ENCODE measurements around the gene TIMM44. TPM values are rescaled to one million over a fixed set of nuclear protein-coding genes. Genes with fewer than 3 reads are reported as not detected.

Gene TIMM44
- total and polyA plus RNA-seq, 4 donors, result 17.7 to 35.8 (median 26.6) TPM

- no peak overlapping the region for H3K4me3 ChIP-seq (ENCODE audit: low read depth in 1 of 3, low read length in 3 of 3)
- no peak for TF ChIP-seq CTCF (IDR thresholded peaks at IDR 0.05; ENCODE audit: low read depth, low read length, missing input control)
- TF ChIP-seq FOXA1 (IDR thresholded peaks at IDR 0.05), result no peak
- peak in 1 of 2 donors; percentile 50 for TF ChIP-seq JUND (IDR thresholded peaks at IDR 0.05)
- peaks cover 18 to 39% (median 28%) of the 10 kb centered on the region in 4 donors for H3K36me3 ChIP-seq (ENCODE audit: control insufficient read depth in 4 of 4, insufficient read depth in 3 of 4, low read depth in 1 of 4, low read length in 3 of 4)
- WGBS, result 81% methylated on average over 23 of the region's 23 CpGs
- DNase-seq (ENCODE audit: low spot score), result no peak
- no peaks in the 10 kb centered on the region for H3K9me3 ChIP-seq (ENCODE audit: control insufficient read depth in 4 of 4, low read length in 3 of 4)
- no peak overlapping the region for H3K27ac ChIP-seq (ENCODE audit: low read depth in 1 of 2, low read length in 2 of 2)
- H3K9ac ChIP-seq (ENCODE audit: low read depth in 1 of 2, low read length in 2 of 2), result no peak overlapping the region
- H3K4me1 ChIP-seq (ENCODE audit: control insufficient read depth in 4 of 4, insufficient read depth in 4 of 4, low read length in 3 of 4), result peaks cover 2 to 32% (median 17%) of the 10 kb centered on the region in 4 donors
- H3K27me3 ChIP-seq (ENCODE audit: control insufficient read depth in 4 of 4, insufficient read depth in 4 of 4, low read length in 3 of 4), result no peaks in the 10 kb centered on the region
Measured at GRCh38 chr19:7986321-7987113, 43.1 kb upstream of the TIMM44 start.

GRCh38 chr19:7985481-7985911 is 42.0 kb upstream of the TIMM44 start:
- Histone ChIP-seq H3K36me3 (ENCODE audit: control insufficient read depth in 4 of 4, insufficient read depth in 3 of 4, low read depth in 1 of 4, low read length in 3 of 4) (peaks cover 14 to 29% (median 19%) of the 10 kb centered on the region in 4 donors), H3K4me1 (ENCODE audit: control insufficient read depth in 4 of 4, insufficient read depth in 4 of 4, low read length in 3 of 4) (peaks cover 6 to 38% (median 19%) of the 10 kb centered on the region in 4 donors), H3K9me3 (ENCODE audit: control insufficient read depth in 4 of 4, low read length in 3 of 4) (no peaks in the 10 kb centered on the region), H3K9ac (ENCODE audit: low read depth in 1 of 2, low read length in 2 of 2) (no peak overlapping the region), H3K27me3 (ENCODE audit: control insufficient read depth in 4 of 4, insufficient read depth in 4 of 4, low read length in 3 of 4) (no peaks in the 10 kb centered on the region), H3K27ac (ENCODE audit: low read depth in 1 of 2, low read length in 2 of 2) (no peak overlapping the region), H3K4me3 (ENCODE audit: low read depth in 1 of 3, low read length in 3 of 3) (no peak overlapping the region)
- DNase-seq (ENCODE audit: low spot score), result no peak
- WGBS, result 91% methylated on average over 7 of the region's 7 CpGs
- TF ChIP-seq EGR1 (IDR thresholded peaks at IDR 0.05; ENCODE audit: low read depth in 2 of 2) (no peak), ATF3 (IDR thresholded peaks at IDR 0.05) (no peak), FOXA1 (IDR thresholded peaks at IDR 0.05) (no peak), REST (IDR thresholded peaks at IDR 0.05) (no peak), FOXA2 (IDR thresholded peaks at IDR 0.05) (no peak), YY1 (IDR thresholded peaks at IDR 0.05) (no peak)

GRCh38 chr19:7983995-7984837 is 40.8 kb upstream of the TIMM44 start:
- DNase-seq (ENCODE audit: low spot score), result no peak
- Histone ChIP-seq H3K27ac (ENCODE audit: low read depth in 1 of 2, low read length in 2 of 2) (no peak overlapping the region), H3K4me3 (ENCODE audit: low read depth in 1 of 3, low read length in 3 of 3) (no peak overlapping the region), H3K9ac (ENCODE audit: low read depth in 1 of 2, low read length in 2 of 2) (no peak overlapping the region), H3K9me3 (ENCODE audit: control insufficient read depth in 4 of 4, low read length in 3 of 4) (no peaks in the 10 kb centered on the region), H3K4me1 (ENCODE audit: control insufficient read depth in 4 of 4, insufficient read depth in 4 of 4, low read length in 3 of 4) (peaks cover 16 to 51% (median 31%) of the 10 kb centered on the region in 4 donors), H3K36me3 (ENCODE audit: control insufficient read depth in 4 of 4, insufficient read depth in 3 of 4, low read depth in 1 of 4, low read length in 3 of 4) (peaks cover 11 to 20% (median 15%) of the 10 kb centered on the region in 4 donors), H3K27me3 (ENCODE audit: control insufficient read depth in 4 of 4, insufficient read depth in 4 of 4, low read length in 3 of 4) (no peaks in the 10 kb centered on the region)
- 96% methylated on average over 14 of the region's 14 CpGs for WGBS
- TF ChIP-seq HNF4G (IDR thresholded peaks at IDR 0.05) (no peak), FOXA2 (IDR thresholded peaks at IDR 0.05) (no peak), MAX (IDR thresholded peaks at IDR 0.05) (no peak), CTCF (IDR thresholded peaks at IDR 0.05; ENCODE audit: low read depth, low read length, missing input control) (no peak), FOXA1 (IDR thresholded peaks at IDR 0.05) (no peak), JUND (IDR thresholded peaks at IDR 0.05) (no peak)
